DND-41 (cell line): ENCODE data around the gene WBP1L.

Experiments
- EZH2 ChIP-seq: IDR thresholded peaks from 3 replicates; pipeline ENCODE4 v1.6.1; 2012; ENCODE audit warnings: borderline replicate concordance, low read depth, mild to moderate bottlenecking, moderate library complexity, low read length, inconsistent platforms; ENCODE audit not compliant: severe bottlenecking
- TF ChIP-seq, protein P1 (sequence below): IDR thresholded peaks from 2 replicates; pipeline ENCODE4 v1.5.1; 2012; ENCODE audit warnings: borderline replicate concordance, low read length, moderate library complexity, mild to moderate bottlenecking; ENCODE audit not compliant: poor library complexity, severe bottlenecking; ENCODE audit errors: extremely low read depth

DNA sequence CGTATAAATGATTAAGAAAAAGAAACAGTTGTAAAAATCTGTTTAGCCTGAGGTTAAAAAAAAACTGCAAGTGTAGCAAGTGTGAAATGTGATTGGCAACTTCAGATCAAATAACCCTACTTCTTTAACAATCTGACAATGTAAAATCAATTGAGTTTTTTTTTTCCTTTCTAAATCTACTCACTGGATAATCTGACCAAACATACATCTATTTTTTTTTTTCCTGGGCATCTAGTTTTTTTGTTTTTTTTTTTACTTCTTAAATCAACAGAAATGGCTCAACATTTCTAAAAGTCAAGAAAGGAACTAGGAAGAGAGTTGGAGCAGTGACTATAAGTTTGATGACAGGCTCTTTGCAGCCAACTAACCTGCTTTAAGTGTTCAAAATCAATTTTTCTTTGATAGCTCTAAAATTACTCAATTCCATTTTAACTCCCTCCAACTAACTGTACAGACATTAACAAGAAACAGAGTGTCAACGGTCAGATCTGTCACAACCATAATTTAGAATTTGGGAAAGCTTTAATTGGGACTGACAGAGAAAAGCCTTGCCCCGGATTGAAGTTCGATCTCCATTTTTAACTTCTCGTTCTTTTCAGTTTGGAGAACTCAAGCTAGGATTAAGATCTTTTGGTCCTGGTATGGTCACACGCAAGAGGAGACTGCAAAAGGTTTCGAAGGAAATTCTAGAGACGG lies 30.8 kb upstream of the WBP1L start:
- TF ChIP-seq, protein P1, sequence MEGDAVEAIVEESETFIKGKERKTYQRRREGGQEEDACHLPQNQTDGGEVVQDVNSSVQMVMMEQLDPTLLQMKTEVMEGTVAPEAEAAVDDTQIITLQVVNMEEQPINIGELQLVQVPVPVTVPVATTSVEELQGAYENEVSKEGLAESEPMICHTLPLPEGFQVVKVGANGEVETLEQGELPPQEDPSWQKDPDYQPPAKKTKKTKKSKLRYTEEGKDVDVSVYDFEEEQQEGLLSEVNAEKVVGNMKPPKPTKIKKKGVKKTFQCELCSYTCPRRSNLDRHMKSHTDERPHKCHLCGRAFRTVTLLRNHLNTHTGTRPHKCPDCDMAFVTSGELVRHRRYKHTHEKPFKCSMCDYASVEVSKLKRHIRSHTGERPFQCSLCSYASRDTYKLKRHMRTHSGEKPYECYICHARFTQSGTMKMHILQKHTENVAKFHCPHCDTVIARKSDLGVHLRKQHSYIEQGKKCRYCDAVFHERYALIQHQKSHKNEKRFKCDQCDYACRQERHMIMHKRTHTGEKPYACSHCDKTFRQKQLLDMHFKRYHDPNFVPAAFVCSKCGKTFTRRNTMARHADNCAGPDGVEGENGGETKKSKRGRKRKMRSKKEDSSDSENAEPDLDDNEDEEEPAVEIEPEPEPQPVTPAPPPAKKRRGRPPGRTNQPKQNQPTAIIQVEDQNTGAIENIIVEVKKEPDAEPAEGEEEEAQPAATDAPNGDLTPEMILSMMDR: no peak
- no peak for TF ChIP-seq EZH2
